Neural cell (in vitro differentiated cells): Measurements from ENCODE around the gene EDAR. TPM values are rescaled to one million over a fixed set of nuclear protein-coding genes. Genes with fewer than 3 reads are reported as not detected.

ENCODE experiments used
- H2AFZ ChIP-seq: fragments of 200-600, 300-800 bp; sonication (generic), shearing (Covaris generic); 2 replicates; pipeline ENCODE4 v1.6.0; 2014; ENCODE audit warnings: low read depth, mild to moderate bottlenecking, antibody characterized with exemption, low read length, moderate library complexity
- H3F3A ChIP-seq: fragments of 200-600 bp; shearing (Covaris generic); 2 replicates; pipeline ENCODE4 v1.6.1; 2016; ENCODE audit warnings: mild to moderate bottlenecking, moderate library complexity, mixed read lengths, antibody characterized with exemption, low read length; ENCODE audit not compliant: insufficient read depth, poor library complexity, severe bottlenecking
- H3K27ac ChIP-seq: fragments of 200-600, 300-800 bp; sonication (generic), shearing (Covaris generic); 2 replicates; pipeline ENCODE4 v1.5.1; 2014; ENCODE audit warnings: mild to moderate bottlenecking, low read length, moderate library complexity
- H3K27me3 ChIP-seq: fragments of 300-800, 200-600 bp; sonication (generic), shearing (Covaris generic); 2 replicates; pipeline ENCODE4 v1.6.0; 2014; ENCODE audit warnings: mild to moderate bottlenecking, low read depth, low read length, moderate library complexity; ENCODE audit not compliant: insufficient read depth
- H3K36me3 ChIP-seq: fragments of 300-800, 200-600 bp; sonication (generic), shearing (Covaris generic); 2 replicates; pipeline ENCODE4 v1.5.1; 2014; ENCODE audit warnings: mild to moderate bottlenecking, antibody characterized with exemption, low read length, moderate library complexity; ENCODE audit not compliant: insufficient read depth
- H3K4me2 ChIP-seq: fragments of 300-800, 200-600 bp; sonication (generic), shearing (Covaris generic); 2 replicates; pipeline ENCODE4 v1.6.0; 2014; ENCODE audit warnings: mild to moderate bottlenecking, low read length
- H3K4me3 ChIP-seq: fragments of 300-800, 200-600 bp; sonication (generic), shearing (Covaris generic); 2 replicates; pipeline ENCODE4 v1.5.1; 2014; ENCODE audit warnings: mild to moderate bottlenecking, low read length, moderate library complexity
- H3K79me2 ChIP-seq: fragments of 200-600 bp; shearing (Covaris generic); replicated peaks from 2 replicates; pipeline ENCODE4 v1.6.0; 2014; ENCODE audit warnings: mild to moderate bottlenecking, low read length, moderate library complexity; ENCODE audit not compliant: insufficient read depth
- H3K9ac ChIP-seq: fragments of 300-800, 200-600 bp; sonication (generic), shearing (Covaris generic); 2 replicates; pipeline ENCODE4 v1.6.1; 2016; ENCODE audit warnings: mild to moderate bottlenecking, low read length, mixed read lengths
- H3K9me2 ChIP-seq: fragments of 200-600 bp; shearing (Covaris generic); 2 replicates; pipeline ENCODE4 v1.6.1; 2016; ENCODE audit warnings: mild to moderate bottlenecking, low read length, mixed read lengths; ENCODE audit not compliant: insufficient read depth
- H3K9me3 ChIP-seq: fragments of 200-600, 300-800 bp; sonication (generic), shearing (Covaris generic); 2 replicates; pipeline ENCODE4 v1.6.1; 2016; ENCODE audit warnings: mild to moderate bottlenecking, mixed run types, low read length, moderate library complexity, mixed read lengths
- H4K20me1 ChIP-seq: fragments of 200-600 bp; shearing (Covaris generic); 2 replicates; pipeline ENCODE4 v1.6.1; 2016; ENCODE audit warnings: mild to moderate bottlenecking, mixed run types; ENCODE audit not compliant: insufficient read depth
- CTCF ChIP-seq: fragments of 450-650 bp; IDR thresholded peaks from 2 replicates; pipeline ENCODE4 v1.5.1; 2014; ENCODE audit warnings: antibody characterized with exemption, mild to moderate bottlenecking, moderate library complexity; ENCODE audit not compliant: poor library complexity, severe bottlenecking
- EP300 ChIP-seq: fragments of 450-650 bp; conservative IDR thresholded peaks from 2 replicates; pipeline ENCODE4 v1.6.1; 2014; ENCODE audit warnings: antibody characterized with exemption, mild to moderate bottlenecking, moderate library complexity; ENCODE audit not compliant: poor library complexity, severe bottlenecking
- EZH2 ChIP-seq: fragments of 200-600, 300-800 bp; shearing (Covaris generic), sonication (generic); IDR thresholded peaks from 2 replicates; pipeline ENCODE4 v1.6.1; 2014; ENCODE audit warnings: antibody characterized with exemption, low read length, borderline replicate concordance, mild to moderate bottlenecking; ENCODE audit not compliant: insufficient read depth, poor library complexity, severe bottlenecking
- MXI1 ChIP-seq: fragments of 450-650 bp; conservative IDR thresholded peaks from 2 replicates; pipeline ENCODE4 v1.6.1; 2014; ENCODE audit warnings: antibody characterized with exemption, mild to moderate bottlenecking; ENCODE audit not compliant: poor library complexity, severe bottlenecking
- POLR2AphosphoS5 ChIP-seq: IDR thresholded peaks from 2 replicates; pipeline ENCODE4 v1.6.1; 2012
- RAD21 ChIP-seq: fragments of 450-650 bp; conservative IDR thresholded peaks from 2 replicates; pipeline ENCODE4 v1.6.1; 2014; ENCODE audit warnings: antibody characterized with exemption, mild to moderate bottlenecking, moderate library complexity
- SMC3 ChIP-seq: fragments of 450-650 bp; conservative IDR thresholded peaks from 2 replicates; pipeline ENCODE4 v1.6.1; 2014; ENCODE audit warnings: antibody characterized with exemption, mild to moderate bottlenecking, moderate library complexity; ENCODE audit not compliant: poor library complexity
- TAF1 ChIP-seq: IDR thresholded peaks from 2 replicates; pipeline ENCODE4 v1.6.1; 2012; ENCODE audit warnings: low read depth
- polyA plus RNA-seq: library from polyadenylated mRNA; depleted of rRNA; stranded (reverse); fragments of >200 nt; gene quantifications from 2 replicates; pipeline ENCODE4 v1.2.3, GENCODE V29; 2014
- TF ChIP-seq, protein P1 (sequence below): IDR thresholded peaks from 2 replicates; pipeline ENCODE4 v1.6.1; 2012; ENCODE audit warnings: borderline replicate concordance

EDAR gene
- polyA plus RNA-seq, 1 donor from 2014 or later: not detected

DNA sequence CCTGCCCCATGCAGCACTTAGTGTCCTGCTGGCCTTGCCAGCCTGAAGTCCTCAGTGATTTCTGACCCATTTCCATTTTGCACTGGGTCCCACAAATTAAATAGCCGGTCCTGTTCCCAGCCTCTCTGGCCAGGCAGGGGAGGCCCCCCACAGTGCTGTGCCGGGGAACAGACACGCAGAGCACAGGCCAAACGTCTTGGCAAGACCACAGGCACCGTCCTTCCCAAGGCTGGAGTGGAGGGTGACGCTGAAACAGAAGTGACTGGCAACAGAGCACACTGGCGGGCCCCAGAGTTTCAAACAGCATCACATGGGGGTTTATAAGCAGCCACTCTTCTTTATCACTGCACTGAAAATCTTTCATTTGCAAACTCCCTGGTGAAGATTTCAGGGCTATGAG lies 52.2 kb downstream of the EDAR start:
- TF ChIP-seq RAD21 (no peak), EP300 (no peak), CTCF (no peak), POLR2AphosphoS5 (no peak), MXI1 (no peak), EZH2 (no peak), SMC3 (no peak), TAF1 (no peak)
- TF ChIP-seq, protein P1, sequence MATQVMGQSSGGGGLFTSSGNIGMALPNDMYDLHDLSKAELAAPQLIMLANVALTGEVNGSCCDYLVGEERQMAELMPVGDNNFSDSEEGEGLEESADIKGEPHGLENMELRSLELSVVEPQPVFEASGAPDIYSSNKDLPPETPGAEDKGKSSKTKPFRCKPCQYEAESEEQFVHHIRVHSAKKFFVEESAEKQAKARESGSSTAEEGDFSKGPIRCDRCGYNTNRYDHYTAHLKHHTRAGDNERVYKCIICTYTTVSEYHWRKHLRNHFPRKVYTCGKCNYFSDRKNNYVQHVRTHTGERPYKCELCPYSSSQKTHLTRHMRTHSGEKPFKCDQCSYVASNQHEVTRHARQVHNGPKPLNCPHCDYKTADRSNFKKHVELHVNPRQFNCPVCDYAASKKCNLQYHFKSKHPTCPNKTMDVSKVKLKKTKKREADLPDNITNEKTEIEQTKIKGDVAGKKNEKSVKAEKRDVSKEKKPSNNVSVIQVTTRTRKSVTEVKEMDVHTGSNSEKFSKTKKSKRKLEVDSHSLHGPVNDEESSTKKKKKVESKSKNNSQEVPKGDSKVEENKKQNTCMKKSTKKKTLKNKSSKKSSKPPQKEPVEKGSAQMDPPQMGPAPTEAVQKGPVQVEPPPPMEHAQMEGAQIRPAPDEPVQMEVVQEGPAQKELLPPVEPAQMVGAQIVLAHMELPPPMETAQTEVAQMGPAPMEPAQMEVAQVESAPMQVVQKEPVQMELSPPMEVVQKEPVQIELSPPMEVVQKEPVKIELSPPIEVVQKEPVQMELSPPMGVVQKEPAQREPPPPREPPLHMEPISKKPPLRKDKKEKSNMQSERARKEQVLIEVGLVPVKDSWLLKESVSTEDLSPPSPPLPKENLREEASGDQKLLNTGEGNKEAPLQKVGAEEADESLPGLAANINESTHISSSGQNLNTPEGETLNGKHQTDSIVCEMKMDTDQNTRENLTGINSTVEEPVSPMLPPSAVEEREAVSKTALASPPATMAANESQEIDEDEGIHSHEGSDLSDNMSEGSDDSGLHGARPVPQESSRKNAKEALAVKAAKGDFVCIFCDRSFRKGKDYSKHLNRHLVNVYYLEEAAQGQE: no peak
- no peaks in the 10 kb centered on the region for H3K36me3 ChIP-seq
- H3K4me3 ChIP-seq: no peak overlapping the region
- no peaks in the 10 kb centered on the region for H3F3A ChIP-seq
- no peaks in the 10 kb centered on the region for H3K9me3 ChIP-seq
- no peak overlapping the region for H3K4me2 ChIP-seq
- no peaks in the 10 kb centered on the region for H3K79me2 ChIP-seq
- H3K9me2 ChIP-seq: no peaks in the 10 kb centered on the region
- H3K27ac ChIP-seq: no peak overlapping the region
- no peaks in the 10 kb centered on the region for H3K27me3 ChIP-seq
- no peaks in the 10 kb centered on the region for H4K20me1 ChIP-seq
- H3K9ac ChIP-seq: no peak overlapping the region
- H2AFZ ChIP-seq: no peak overlapping the region

GRCh38 chr2:108936076-108936864 lies 52.8 kb downstream of the EDAR start:
- H3K9ac ChIP-seq: no peak overlapping the region
- no peaks in the 10 kb centered on the region for H3K9me2 ChIP-seq
- no peaks in the 10 kb centered on the region for H4K20me1 ChIP-seq
- H3K79me2 ChIP-seq: no peaks in the 10 kb centered on the region
- TF ChIP-seq TAF1 (no peak), SMC3 (no peak), POLR2AphosphoS5 (no peak), EZH2 (no peak), EP300 (no peak), CTCF (no peak), MXI1 (no peak), RAD21 (no peak)
- TF ChIP-seq, protein P1: no peak
- no peaks in the 10 kb centered on the region for H3K9me3 ChIP-seq
- no peak overlapping the region for H3K27ac ChIP-seq
- H3K4me2 ChIP-seq: no peak overlapping the region
- no peaks in the 10 kb centered on the region for H3K36me3 ChIP-seq
- no peak overlapping the region for H3K4me3 ChIP-seq
- no peaks in the 10 kb centered on the region for H3F3A ChIP-seq
- no peaks in the 10 kb centered on the region for H3K27me3 ChIP-seq
- no peak overlapping the region for H2AFZ ChIP-seq
